HG02642 (cell line): ENCODE measurements around the gene OR6N2.

ENCODE experiments used
- ATAC-seq: cut with Tn5 transposase; IDR thresholded peaks from one replicate; pipeline ENCODE4 v1.9.1; 2021; ENCODE audit warnings: mild to moderate bottlenecking; ENCODE audit not compliant: unreplicated experiment, poor library complexity

The OR6N2 gene

GRCh38 chr1:158771950-158772866 is 8.8 kb downstream of the OR6N2 start, which contains the start of gene OR6N1:
Gene OR6N1 (minus strand): TSS chr1:158772195. CDS start chr1:158766682, 5,513 bp downstream.
- ATAC-seq: no peak

- no peak for ATAC-seq
These were observed 26.6 kb downstream of the OR6N2 start, which contains the start of gene OR6K6 for GRCh38 chr1:158754420-158754819. Gene OR6K6 (plus strand): TSS chr1:158754720. CDS start chr1:158754888, 168 bp downstream.

GRCh38 chr1:158752155-158752712 is 28.8 kb downstream of the OR6N2 start:
- ATAC-seq: no peak

- no peak for ATAC-seq
These were observed 45.2 kb downstream of the OR6N2 start for GRCh38 chr1:158735848-158736247.

GRCh38 chr1:158732524-158732923 is 48.5 kb downstream of the OR6N2 start:
- ATAC-seq: no peak

GRCh38 chr1:158731707-158732106 is 49.3 kb downstream of the OR6N2 start:
- ATAC-seq: no peak

- ATAC-seq: no peak
These were observed 50.6 kb downstream of the OR6N2 start for GRCh38 chr1:158730453-158730852.

- no peak for ATAC-seq
These were observed 52.3 kb downstream of the OR6N2 start for GRCh38 chr1:158728510-158729225.

GRCh38 chr1:158724442-158724841 is 56.6 kb downstream of the OR6N2 start:
- ATAC-seq: no peak
